ENCODE data around the gene KCNQ2.
"Not testable (repeated sequence)": the region's sequence is repeated elsewhere in the genome, so short reads cannot be mapped to it uniquely, and the experiment has no call there.

The KCNQ2 gene

GRCh38 chr20:63385819-63386218 lies 86.6 kb downstream of the KCNQ2 start:
- DNase-seq (ENCODE audit: low read depth) = no peak

- DNase-seq (ENCODE audit: low read depth) = no peak
Measured at GRCh38 chr20:63384336-63384735, 88.1 kb downstream of the KCNQ2 start.

- no peak for DNase-seq (ENCODE audit: low read depth)
Measured at GRCh38 chr20:63383556-63383955, 88.9 kb downstream of the KCNQ2 start.

- DNase-seq (ENCODE audit: low read depth) = no peak
Measured at GRCh38 chr20:63382551-63383300, 89.7 kb downstream of the KCNQ2 start.

- no peak for DNase-seq (ENCODE audit: low read depth)
Measured at GRCh38 chr20:63381781-63382431, 90.5 kb downstream of the KCNQ2 start.

- DNase-seq (ENCODE audit: low read depth) = no peak
Measured at GRCh38 chr20:63380346-63380870, 92.0 kb downstream of the KCNQ2 start.

GRCh38 chr20:63379872-63380271 lies 92.6 kb downstream of the KCNQ2 start:
- not testable (repeated sequence) for DNase-seq (ENCODE audit: low read depth)

GRCh38 chr20:63379296-63379695 lies 93.2 kb downstream of the KCNQ2 start:
- DNase-seq (ENCODE audit: low read depth) = no peak

- DNase-seq (ENCODE audit: low read depth) = no peak
Measured at GRCh38 chr20:63378626-63379025, 93.8 kb downstream of the KCNQ2 start.

- no peak for DNase-seq (ENCODE audit: low read depth)
Measured at GRCh38 chr20:63377951-63378381, 94.5 kb downstream of the KCNQ2 start.

- DNase-seq (ENCODE audit: low read depth) = no peak
Measured at GRCh38 chr20:63377256-63377941, 95.1 kb downstream of the KCNQ2 start.

- no peak for DNase-seq (ENCODE audit: low read depth)
Measured at GRCh38 chr20:63376283-63377250, 95.9 kb downstream of the KCNQ2 start.

GRCh38 chr20:63375438-63375837 lies 97.0 kb downstream of the KCNQ2 start:
- no peak for DNase-seq (ENCODE audit: low read depth)

GRCh38 chr20:63374504-63374903 lies 98.0 kb downstream of the KCNQ2 start:
- no peak for DNase-seq (ENCODE audit: low read depth)

- DNase-seq (ENCODE audit: low read depth) = no peak
Measured at GRCh38 chr20:63373996-63374395, 98.5 kb downstream of the KCNQ2 start.

GRCh38 chr20:63372971-63373885 lies 99.2 kb downstream of the KCNQ2 start:
- no peak for DNase-seq (ENCODE audit: low read depth)

- no peak for DNase-seq (ENCODE audit: low read depth)
Measured at GRCh38 chr20:63371291-63371865, 101.1 kb downstream of the KCNQ2 start.

GRCh38 chr20:63370618-63371187 lies 101.8 kb downstream of the KCNQ2 start:
- no peak for DNase-seq (ENCODE audit: low read depth)

GRCh38 chr20:63369724-63370617 lies 102.5 kb downstream of the KCNQ2 start:
- DNase-seq (ENCODE audit: low read depth) = no peak
